ENCODE data around the gene STAT1. TPM values are rescaled to one million over a fixed set of nuclear protein-coding genes. Genes with fewer than 3 reads are reported as not detected.

The STAT1 gene
- total RNA-seq, 1 experiment from 2014 or later, result 73.4 TPM

GRCh38 chr2:190982262-190983034 is 31.5 kb downstream of the STAT1 start:
- Histone ChIP-seq H3K27me3 (ENCODE audit: control insufficient read depth, insufficient read depth, low read length) (no peaks in the 10 kb centered on the region), H3K4me3 (ENCODE audit: low read depth in 2 of 2, low read length in 2 of 2) (no peak overlapping the region), H3K4me1 (ENCODE audit: control insufficient read depth, insufficient read depth, low read length) (no peaks in the 10 kb centered on the region), H3K27ac (ENCODE audit: low read length) (no peak overlapping the region), H3K36me3 (ENCODE audit: control insufficient read depth, insufficient read depth, low read length) (peaks cover 52% of the 10 kb centered on the region), H3K9me3 (ENCODE audit: control insufficient read depth, insufficient read depth, low read depth, low read length) (no peaks in the 10 kb centered on the region)
- no TSS peak for BruUV-seq (replicated peaks)
- no peak for ATAC-seq
- ChIA-PET CTCF (no interaction called here), POLR2A (no interaction called here)
- no peak for DNase-seq (ENCODE audit: low read depth, low spot score)
- intact Hi-C loops (cut with micrococcal nuclease; ENCODE audit: unreplicated experiment), result no loop called here
- TF ChIP-seq CTCF (IDR thresholded peaks at IDR 0.05) (no peak), TCF7L2 (IDR thresholded peaks at IDR 0.05; ENCODE audit: low read depth, low read length) (no peak), SIN3A (IDR thresholded peaks at IDR 0.05; ENCODE audit: borderline replicate concordance, insufficient read depth, low read depth, low read length) (no peak), POLR2AphosphoS5 (IDR thresholded peaks at IDR 0.05; ENCODE audit: low read depth, low read length) (no peak)
- TF ChIP-seq, protein P1, sequence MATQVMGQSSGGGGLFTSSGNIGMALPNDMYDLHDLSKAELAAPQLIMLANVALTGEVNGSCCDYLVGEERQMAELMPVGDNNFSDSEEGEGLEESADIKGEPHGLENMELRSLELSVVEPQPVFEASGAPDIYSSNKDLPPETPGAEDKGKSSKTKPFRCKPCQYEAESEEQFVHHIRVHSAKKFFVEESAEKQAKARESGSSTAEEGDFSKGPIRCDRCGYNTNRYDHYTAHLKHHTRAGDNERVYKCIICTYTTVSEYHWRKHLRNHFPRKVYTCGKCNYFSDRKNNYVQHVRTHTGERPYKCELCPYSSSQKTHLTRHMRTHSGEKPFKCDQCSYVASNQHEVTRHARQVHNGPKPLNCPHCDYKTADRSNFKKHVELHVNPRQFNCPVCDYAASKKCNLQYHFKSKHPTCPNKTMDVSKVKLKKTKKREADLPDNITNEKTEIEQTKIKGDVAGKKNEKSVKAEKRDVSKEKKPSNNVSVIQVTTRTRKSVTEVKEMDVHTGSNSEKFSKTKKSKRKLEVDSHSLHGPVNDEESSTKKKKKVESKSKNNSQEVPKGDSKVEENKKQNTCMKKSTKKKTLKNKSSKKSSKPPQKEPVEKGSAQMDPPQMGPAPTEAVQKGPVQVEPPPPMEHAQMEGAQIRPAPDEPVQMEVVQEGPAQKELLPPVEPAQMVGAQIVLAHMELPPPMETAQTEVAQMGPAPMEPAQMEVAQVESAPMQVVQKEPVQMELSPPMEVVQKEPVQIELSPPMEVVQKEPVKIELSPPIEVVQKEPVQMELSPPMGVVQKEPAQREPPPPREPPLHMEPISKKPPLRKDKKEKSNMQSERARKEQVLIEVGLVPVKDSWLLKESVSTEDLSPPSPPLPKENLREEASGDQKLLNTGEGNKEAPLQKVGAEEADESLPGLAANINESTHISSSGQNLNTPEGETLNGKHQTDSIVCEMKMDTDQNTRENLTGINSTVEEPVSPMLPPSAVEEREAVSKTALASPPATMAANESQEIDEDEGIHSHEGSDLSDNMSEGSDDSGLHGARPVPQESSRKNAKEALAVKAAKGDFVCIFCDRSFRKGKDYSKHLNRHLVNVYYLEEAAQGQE (IDR thresholded peaks at IDR 0.05; ENCODE audit: insufficient read depth in 1 of 2, low read depth in 2 of 2, low read length in 1 of 2), result no peak
- in situ Hi-C loops (cut with HindIII; ENCODE audit: low pct_unique_long_range_greater_than_20kb, low sequenced_read_pairs), result no loop called here

- ATAC-seq (no peak), DNase-seq (ENCODE audit: low read depth, low spot score) (no peak)
- no peaks in the 10 kb centered on the region for H3K9me3 ChIP-seq (ENCODE audit: control insufficient read depth, insufficient read depth, low read depth, low read length)
- H3K4me3 ChIP-seq (ENCODE audit: low read depth in 2 of 2, low read length in 2 of 2), result no peak overlapping the region
- H3K36me3 ChIP-seq (ENCODE audit: control insufficient read depth, insufficient read depth, low read length), result peaks cover 55% of the 10 kb centered on the region
- intact Hi-C loops (cut with micrococcal nuclease; ENCODE audit: unreplicated experiment), result no loop called here
- ChIA-PET CTCF (no interaction called here), POLR2A (no interaction called here)
- in situ Hi-C loops (cut with HindIII; ENCODE audit: low pct_unique_long_range_greater_than_20kb, low sequenced_read_pairs), result no loop called here
- BruUV-seq (replicated peaks), result no TSS peak
- H3K27me3 ChIP-seq (ENCODE audit: control insufficient read depth, insufficient read depth, low read length), result no peaks in the 10 kb centered on the region
- H3K27ac ChIP-seq (ENCODE audit: low read length), result no peak overlapping the region
- no peak for TF ChIP-seq POLR2AphosphoS5 (IDR thresholded peaks at IDR 0.05; ENCODE audit: low read depth, low read length)
- no peak for TF ChIP-seq SIN3A (IDR thresholded peaks at IDR 0.05; ENCODE audit: borderline replicate concordance, insufficient read depth, low read depth, low read length)
- TF ChIP-seq, protein P1 (IDR thresholded peaks at IDR 0.05; ENCODE audit: insufficient read depth in 1 of 2, low read depth in 2 of 2, low read length in 1 of 2), result no peak
- no peak for TF ChIP-seq TCF7L2 (IDR thresholded peaks at IDR 0.05; ENCODE audit: low read depth, low read length)
- TF ChIP-seq CTCF (IDR thresholded peaks at IDR 0.05), result no peak
- no peaks in the 10 kb centered on the region for H3K4me1 ChIP-seq (ENCODE audit: control insufficient read depth, insufficient read depth, low read length)
These were observed 32.2 kb downstream of the STAT1 start for GRCh38 chr2:190981733-190982132.
